Epithelial cell of esophagus (primary cell): ENCODE results near the gene GABBR2.
"Not testable (repeated sequence)": the region's sequence is repeated elsewhere in the genome, so short reads cannot be mapped to it uniquely, and the experiment has no call there.

Source experiments
- DNase-seq: peaks from one replicate; pipeline ENCODE4 v3.0.0; 2010; ENCODE audit warnings: low read depth
- H3K4me3 ChIP-seq: 2 replicates; pipeline ENCODE4 v1.5.1; 2011; ENCODE audit warnings: mild to moderate bottlenecking, low read length, control low read depth
- TF ChIP-seq, protein P1 (sequence below): IDR thresholded peaks from 2 replicates; pipeline ENCODE4 v1.5.1; 2011; ENCODE audit warnings: low read depth, mild to moderate bottlenecking, low read length, control low read depth, inconsistent platforms; ENCODE audit not compliant: insufficient read depth; ENCODE audit errors: missing control alignments

Gene GABBR2

DNA sequence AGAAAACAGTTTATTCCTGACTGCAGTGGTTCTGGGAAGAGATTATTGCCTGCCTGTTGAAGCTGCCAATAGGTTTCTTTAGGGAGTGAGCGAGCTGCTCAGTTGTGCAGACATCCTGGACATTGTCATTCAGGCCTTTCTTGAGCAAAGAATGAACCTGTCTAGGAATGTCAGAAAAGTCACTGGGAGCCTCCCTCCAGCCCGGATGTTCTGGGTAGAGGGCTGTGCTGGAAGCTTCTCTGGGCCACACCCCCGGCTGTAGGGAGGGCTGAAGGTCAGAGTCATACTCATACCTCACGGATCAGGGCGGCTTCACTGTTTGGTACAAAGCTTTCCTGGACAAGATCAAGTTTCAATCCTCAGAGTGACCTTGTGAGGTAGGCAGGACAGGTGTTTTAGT lies 419.9 kb downstream of the GABBR2 start:
- TF ChIP-seq, protein P1, sequence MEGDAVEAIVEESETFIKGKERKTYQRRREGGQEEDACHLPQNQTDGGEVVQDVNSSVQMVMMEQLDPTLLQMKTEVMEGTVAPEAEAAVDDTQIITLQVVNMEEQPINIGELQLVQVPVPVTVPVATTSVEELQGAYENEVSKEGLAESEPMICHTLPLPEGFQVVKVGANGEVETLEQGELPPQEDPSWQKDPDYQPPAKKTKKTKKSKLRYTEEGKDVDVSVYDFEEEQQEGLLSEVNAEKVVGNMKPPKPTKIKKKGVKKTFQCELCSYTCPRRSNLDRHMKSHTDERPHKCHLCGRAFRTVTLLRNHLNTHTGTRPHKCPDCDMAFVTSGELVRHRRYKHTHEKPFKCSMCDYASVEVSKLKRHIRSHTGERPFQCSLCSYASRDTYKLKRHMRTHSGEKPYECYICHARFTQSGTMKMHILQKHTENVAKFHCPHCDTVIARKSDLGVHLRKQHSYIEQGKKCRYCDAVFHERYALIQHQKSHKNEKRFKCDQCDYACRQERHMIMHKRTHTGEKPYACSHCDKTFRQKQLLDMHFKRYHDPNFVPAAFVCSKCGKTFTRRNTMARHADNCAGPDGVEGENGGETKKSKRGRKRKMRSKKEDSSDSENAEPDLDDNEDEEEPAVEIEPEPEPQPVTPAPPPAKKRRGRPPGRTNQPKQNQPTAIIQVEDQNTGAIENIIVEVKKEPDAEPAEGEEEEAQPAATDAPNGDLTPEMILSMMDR = no peak
- DNase-seq = no peak
- H3K4me3 ChIP-seq = no peak overlapping the region

DNA sequence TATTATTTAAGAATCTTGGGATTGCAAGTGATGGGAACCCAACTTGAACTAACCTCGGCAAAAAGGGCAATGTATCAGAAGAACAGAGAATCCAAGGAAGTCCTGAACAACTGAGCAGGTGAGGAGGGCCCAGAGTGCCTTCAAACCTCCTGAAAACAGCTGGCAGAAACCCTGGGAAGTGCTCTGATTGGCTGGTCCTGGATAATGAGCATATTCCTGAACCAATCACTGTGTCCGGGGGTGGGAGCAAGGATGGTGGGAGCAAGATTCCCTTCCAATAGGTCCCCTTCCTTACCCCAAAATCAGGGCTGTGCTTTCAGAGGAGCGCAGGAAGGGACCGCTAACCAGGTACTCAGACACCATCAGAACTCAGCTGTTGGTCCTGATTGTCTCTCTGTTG lies 421.4 kb downstream of the GABBR2 start:
- no peak overlapping the region for H3K4me3 ChIP-seq
- DNase-seq = no peak
- TF ChIP-seq, protein P1 = no peak

DNA sequence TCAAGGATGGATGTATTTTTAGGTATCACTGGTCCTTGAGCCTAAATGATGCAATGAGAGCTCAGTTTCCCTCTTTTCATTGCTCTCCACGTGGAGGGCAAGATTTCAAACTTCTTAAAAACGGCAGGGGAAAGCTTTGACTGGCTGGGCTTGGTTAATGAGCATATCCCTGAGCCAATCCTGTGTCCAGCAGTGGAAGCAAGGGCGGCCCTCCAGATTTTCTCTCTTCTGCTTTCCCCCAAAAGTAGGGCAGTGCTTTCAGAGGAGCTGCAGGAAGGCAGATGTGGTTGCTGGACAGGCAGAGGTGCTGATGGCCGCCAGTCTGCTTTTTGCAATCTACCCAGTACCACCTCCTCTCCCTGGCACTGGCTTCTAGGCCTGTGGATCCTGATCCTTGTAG lies 423.3 kb downstream of the GABBR2 start:
- DNase-seq = no peak
- H3K4me3 ChIP-seq = no peak overlapping the region
- TF ChIP-seq, protein P1 = no peak

DNA sequence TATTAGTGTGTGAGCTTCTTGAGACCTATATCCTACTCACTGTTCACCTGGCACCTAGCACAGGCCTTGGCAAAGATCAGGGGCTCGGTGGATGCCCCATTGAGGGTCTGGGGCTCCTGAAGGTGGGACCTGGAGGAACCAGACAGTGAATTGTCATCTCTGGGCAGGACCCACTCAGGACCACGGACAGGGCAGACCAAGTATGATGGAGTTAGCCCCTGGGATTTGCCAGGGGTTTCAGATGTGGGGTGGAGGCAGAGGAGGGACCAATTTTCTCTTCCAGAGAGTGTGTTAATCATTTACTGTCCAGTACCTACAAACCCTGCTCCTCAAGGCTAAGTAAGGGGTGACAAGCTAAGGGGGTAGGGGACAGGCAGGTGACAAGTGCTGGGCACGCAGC lies 424.0 kb downstream of the GABBR2 start:
- TF ChIP-seq, protein P1 = no peak

DNA sequence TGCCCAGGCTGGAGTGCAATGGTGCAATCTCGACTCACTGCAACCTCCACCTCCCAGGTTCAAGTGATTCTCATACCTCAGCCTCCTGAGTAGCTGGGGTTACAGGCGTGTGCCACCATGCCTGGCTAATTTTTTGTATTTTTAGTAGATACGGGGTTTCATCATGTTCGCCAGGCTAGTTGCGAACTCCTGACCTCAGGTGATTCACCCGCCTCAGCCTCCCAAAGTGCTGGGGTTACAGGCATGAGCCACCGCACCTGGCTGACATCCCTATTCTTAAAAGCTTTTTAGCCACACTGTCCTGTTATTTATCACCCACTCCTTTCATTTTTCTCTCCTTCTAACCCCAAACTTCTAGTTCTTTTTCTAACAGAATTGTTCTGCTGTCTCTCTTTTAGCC lies 425.6 kb downstream of the GABBR2 start:
- DNase-seq = peak; percentile 29
- not testable (repeated sequence) for H3K4me3 ChIP-seq

More for the DNA sequence above, 424.0 kb downstream of the GABBR2 start:
- no peak for DNase-seq
- H3K4me3 ChIP-seq = no peak overlapping the region

DNA sequence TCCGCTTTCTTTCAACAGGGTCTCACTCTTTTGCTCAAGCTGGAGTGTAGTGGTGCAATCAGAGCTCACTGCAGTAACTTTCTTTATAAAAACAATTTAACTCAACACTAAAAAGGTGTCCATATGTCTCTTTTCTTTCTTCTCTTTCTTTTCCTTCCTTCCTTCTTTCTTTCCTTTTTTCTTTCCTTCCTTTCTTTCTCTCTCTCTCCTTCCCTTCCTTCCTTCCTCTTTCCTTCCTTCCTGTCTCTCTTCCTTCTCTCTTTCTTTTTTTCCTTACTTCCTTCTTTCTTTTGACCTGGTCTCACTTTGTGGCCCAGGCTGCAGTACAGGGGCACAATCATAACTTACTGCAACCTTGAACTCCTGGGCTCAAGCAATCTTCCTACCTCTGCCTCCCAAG lies 427.5 kb downstream of the GABBR2 start:
- H3K4me3 ChIP-seq = no peak overlapping the region
- TF ChIP-seq, protein P1 = no peak

DNA sequence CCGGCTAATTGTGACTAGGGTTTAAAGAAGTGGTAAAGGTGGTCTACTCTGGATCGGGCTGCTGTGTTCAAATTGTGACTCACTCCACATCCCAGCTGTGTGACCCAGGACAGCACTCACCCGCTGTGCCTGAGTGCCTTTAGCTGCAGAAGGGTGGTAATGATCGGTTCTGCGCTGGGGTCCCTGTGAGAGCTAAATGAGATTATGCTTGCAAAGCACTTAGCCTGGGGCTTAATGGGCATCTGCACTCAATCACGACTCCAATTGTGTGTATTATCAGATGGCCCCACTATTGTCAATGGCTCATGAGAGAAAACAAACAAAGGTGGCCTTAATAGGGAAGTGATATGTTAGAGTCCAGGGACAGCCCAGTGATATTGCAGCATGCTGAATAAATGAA lies 428.2 kb downstream of the GABBR2 start:
- TF ChIP-seq, protein P1 = no peak
- DNase-seq = no peak
- H3K4me3 ChIP-seq = no peak overlapping the region

More for the DNA sequence above, 427.5 kb downstream of the GABBR2 start:
- DNase-seq = no peak

DNA sequence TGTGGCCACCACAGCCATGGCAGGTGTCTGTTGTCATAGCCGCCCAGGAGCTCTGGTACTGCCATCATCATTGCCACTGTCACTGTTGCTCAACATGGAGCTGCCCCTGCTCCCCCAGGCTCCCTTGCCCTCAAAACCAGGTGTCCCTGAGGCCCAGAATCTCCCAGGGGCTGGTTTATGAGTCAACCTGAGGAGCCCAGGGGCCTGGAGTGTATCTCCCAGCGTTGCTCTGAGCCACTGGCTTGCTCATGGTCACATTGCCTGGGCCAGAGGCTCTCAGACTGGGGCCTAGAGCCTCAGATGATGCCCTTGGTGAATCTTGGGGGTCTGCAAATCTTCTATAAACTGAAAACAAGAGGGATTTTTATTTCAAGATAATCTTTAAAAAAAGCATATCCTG lies 428.6 kb downstream of the GABBR2 start:
- TF ChIP-seq, protein P1 = no peak
- DNase-seq = no peak
- H3K4me3 ChIP-seq = no peak overlapping the region
